WTC11 (cell line): Measurements from ENCODE around the gene PPP3CA.

Experiments used
- CTCF ChIP-seq: fragments of 200-600 bp; IDR thresholded peaks from 2 replicates; pipeline ENCODE4 v1.8.0; 2022; ENCODE audit warnings: antibody characterized with exemption
- TF ChIP-seq, protein P1 (sequence below): sonication (generic); formaldehyde crosslinking; IDR thresholded peaks from 2 replicates; pipeline ENCODE4 v1.8.1; 2023; ENCODE audit warnings: mild to moderate bottlenecking, missing genetic modification reagents, moderate library complexity

- no peak for TF ChIP-seq CTCF
- TF ChIP-seq, protein P1, sequence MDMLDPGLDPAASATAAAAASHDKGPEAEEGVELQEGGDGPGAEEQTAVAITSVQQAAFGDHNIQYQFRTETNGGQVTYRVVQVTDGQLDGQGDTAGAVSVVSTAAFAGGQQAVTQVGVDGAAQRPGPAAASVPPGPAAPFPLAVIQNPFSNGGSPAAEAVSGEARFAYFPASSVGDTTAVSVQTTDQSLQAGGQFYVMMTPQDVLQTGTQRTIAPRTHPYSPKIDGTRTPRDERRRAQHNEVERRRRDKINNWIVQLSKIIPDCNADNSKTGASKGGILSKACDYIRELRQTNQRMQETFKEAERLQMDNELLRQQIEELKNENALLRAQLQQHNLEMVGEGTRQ (CRISPR knock-in tag), result no peak
Measured at GRCh38 chr4:101175896-101176676, 171.2 kb downstream of the PPP3CA start.
